ENCODE results near the gene ASPHD1.
A peak's percentile ranks its signal among the peaks of the same experiment; 100 is the strongest.
"Not testable (repeated sequence)": the region's sequence is repeated elsewhere in the genome, so short reads cannot be mapped to it uniquely, and the experiment has no call there.

Gene ASPHD1

GRCh38 chr16:29900102-29900887 lies at the start of gene ASPHD1:
TSS of gene ASPHD1 (plus strand) at chr16:29900488. CDS start at chr16:29900972, 484 bp downstream.
- DNase-seq: peak; percentile 52

GRCh38 chr16:29850998-29851397 lies 49.3 kb upstream of the ASPHD1 start:
- DNase-seq: no peak

- no peak for DNase-seq
Observed at GRCh38 chr16:29852654-29853053, 47.6 kb upstream of the ASPHD1 start.

- DNase-seq: no peak
Observed at GRCh38 chr16:29854520-29855100, 45.7 kb upstream of the ASPHD1 start.

GRCh38 chr16:29857133-29857760 lies 43.0 kb upstream of the ASPHD1 start:
- no peak for DNase-seq

GRCh38 chr16:29858149-29858849 lies 42.0 kb upstream of the ASPHD1 start:
- no peak for DNase-seq

- no peak for DNase-seq
Observed at GRCh38 chr16:29858974-29859373, 41.3 kb upstream of the ASPHD1 start.

- no peak for DNase-seq
Observed at GRCh38 chr16:29860218-29860617, 40.1 kb upstream of the ASPHD1 start.

- peak; percentile 14 for DNase-seq
Observed at GRCh38 chr16:29862383-29862883, 37.9 kb upstream of the ASPHD1 start.

GRCh38 chr16:29862884-29863668 lies 37.2 kb upstream of the ASPHD1 start, which contains the start of gene CDIPT:
TSS of gene CDIPT (minus strand) at chr16:29863226. CDS start at chr16:29862857, 369 bp downstream.
- DNase-seq: peak; percentile 91

- DNase-seq: no peak
Observed at GRCh38 chr16:29863669-29863984, 36.7 kb upstream of the ASPHD1 start.

GRCh38 chr16:29864205-29864604 lies 36.1 kb upstream of the ASPHD1 start:
- DNase-seq: no peak

GRCh38 chr16:29868396-29869009 lies 31.8 kb upstream of the ASPHD1 start:
- DNase-seq: no peak

GRCh38 chr16:29869067-29869466 lies 31.2 kb upstream of the ASPHD1 start:
- DNase-seq: not testable (repeated sequence)

GRCh38 chr16:29871822-29872546 lies 28.3 kb upstream of the ASPHD1 start:
- no peak for DNase-seq

GRCh38 chr16:29873319-29873718 lies 27.0 kb upstream of the ASPHD1 start:
- no peak for DNase-seq

GRCh38 chr16:29875206-29875605 lies 25.1 kb upstream of the ASPHD1 start:
- no peak for DNase-seq

GRCh38 chr16:29876217-29876593 lies 24.1 kb upstream of the ASPHD1 start:
- DNase-seq: no peak

GRCh38 chr16:29876594-29877249 lies 23.6 kb upstream of the ASPHD1 start:
- DNase-seq: no peak

- DNase-seq: no peak
Observed at GRCh38 chr16:29877266-29877961, 22.9 kb upstream of the ASPHD1 start.
